DND-41 (cell line): Measurements from ENCODE around the gene GALNTL6.

Source experiments
- ATAC-seq: fragments of 200-7000 bp; cut with Tn5 transposase; 3 replicates; pipeline ENCODE4 v1.9.1; 2021; ENCODE audit warnings: low read depth; ENCODE audit not compliant: insufficient read depth
- DNase-seq: peaks from one replicate; pipeline ENCODE4 v3.0.0-alpha.2; 2020
- H2AFZ ChIP-seq: 2 replicates; pipeline ENCODE4 v1.6.0; 2012; ENCODE audit warnings: low read depth, low read length
- H3K27ac ChIP-seq: 2 replicates; pipeline ENCODE4 v1.5.1; 2012; ENCODE audit warnings: low read length, inconsistent platforms
- H3K27me3 ChIP-seq: fragments of 200-600 bp; sonication (generic); 2 replicates; pipeline ENCODE4 v1.6.0; 2012; ENCODE audit warnings: low read length, mild to moderate bottlenecking, inconsistent platforms; ENCODE audit not compliant: insufficient read depth, poor library complexity
- H3K36me3 ChIP-seq: 2 replicates; pipeline ENCODE4 v1.5.1; 2012; ENCODE audit warnings: low read length, inconsistent platforms; ENCODE audit not compliant: insufficient read depth
- H3K4me1 ChIP-seq: 2 replicates; pipeline ENCODE4 v1.5.1; 2012; ENCODE audit warnings: mild to moderate bottlenecking, low read length; ENCODE audit not compliant: insufficient read depth
- H3K4me2 ChIP-seq: 2 replicates; pipeline ENCODE4 v1.6.0; 2012; ENCODE audit warnings: mild to moderate bottlenecking, moderate library complexity, low read length, inconsistent platforms; ENCODE audit not compliant: insufficient read depth
- H3K4me3 ChIP-seq, 2 experiments: fragments of 200-600 bp in 1 of 2; shearing (Covaris generic) in 1 of 2; 2 replicates each; pipeline ENCODE4 v1.5.1; 2012 to 2016; ENCODE audit warnings: inconsistent platforms in 2 of 2, low read length in 2 of 2, mild to moderate bottlenecking in 2 of 2, low read depth in 1 of 2, moderate library complexity in 1 of 2
- H3K79me2 ChIP-seq: 2 replicates; pipeline ENCODE4 v1.6.0; 2012; ENCODE audit warnings: low read length, inconsistent platforms; ENCODE audit not compliant: insufficient read depth
- H3K9ac ChIP-seq: 2 replicates; pipeline ENCODE4 v1.6.0; 2012; ENCODE audit warnings: low read depth, mild to moderate bottlenecking, inconsistent platforms, low read length, moderate library complexity
- H3K9me3 ChIP-seq: 2 replicates; pipeline ENCODE4 v1.5.1; 2012; ENCODE audit warnings: low read length, moderate library complexity, mild to moderate bottlenecking, inconsistent platforms; ENCODE audit not compliant: insufficient read depth, severe bottlenecking
- H4K20me1 ChIP-seq: 2 replicates; pipeline ENCODE4 v1.6.0; 2012; ENCODE audit warnings: low read length; ENCODE audit not compliant: insufficient read depth
- CTCF ChIP-seq: IDR thresholded peaks from 2 replicates; pipeline ENCODE4 v1.5.1; 2012; ENCODE audit warnings: borderline replicate concordance, low read length, moderate library complexity, mild to moderate bottlenecking; ENCODE audit not compliant: poor library complexity, severe bottlenecking; ENCODE audit errors: extremely low read depth
- EZH2 ChIP-seq: IDR thresholded peaks from 3 replicates; pipeline ENCODE4 v1.6.1; 2012; ENCODE audit warnings: borderline replicate concordance, low read depth, mild to moderate bottlenecking, moderate library complexity, low read length, inconsistent platforms; ENCODE audit not compliant: severe bottlenecking

The GALNTL6 gene

GRCh38 chr4:171812665-171813525 is at the start of gene GALNTL6:
Gene GALNTL6 (plus strand): TSS chr4:171813404.
- no peak within 1 kb of the TSS for H3K4me2 ChIP-seq
- no peak within 1 kb of the TSS for H3K27ac ChIP-seq
- no peaks in the 10 kb centered on the region for H3K4me1 ChIP-seq
- no peaks in the 10 kb centered on the region for H3K79me2 ChIP-seq
- no peaks in the 10 kb centered on the region for H3K9me3 ChIP-seq
- TF ChIP-seq EZH2, result no peak
- no peak for TF ChIP-seq CTCF
- no peak within 1 kb of the TSS for H3K9ac ChIP-seq
- no peak within 1 kb of the TSS for H3K4me3 ChIP-seq
- no peak for ATAC-seq
- H3K27me3 ChIP-seq, result no peaks in the 10 kb centered on the region
- H3K36me3 ChIP-seq, result no peaks in the 10 kb centered on the region
- no peak for DNase-seq
- H4K20me1 ChIP-seq, result no peaks in the 10 kb centered on the region
- no peak within 1 kb of the TSS for H2AFZ ChIP-seq

GRCh38 chr4:171765514-171765913 is 47.7 kb upstream of the GALNTL6 start:
- Histone ChIP-seq H3K79me2 (no peaks in the 10 kb centered on the region), H3K4me2 (no peak overlapping the region), H3K4me3 (no peak overlapping the region), H3K4me1 (no peaks in the 10 kb centered on the region), H4K20me1 (no peaks in the 10 kb centered on the region), H3K36me3 (no peaks in the 10 kb centered on the region), H3K9ac (no peak overlapping the region), H3K27ac (no peak overlapping the region), H2AFZ (no peak overlapping the region), H3K9me3 (no peaks in the 10 kb centered on the region), H3K27me3 (no peaks in the 10 kb centered on the region)
- no peak for TF ChIP-seq EZH2
- ATAC-seq, result no peak
- no peak for DNase-seq

- ATAC-seq, result no peak
Measured at GRCh38 chr4:171774642-171775190, 38.5 kb upstream of the GALNTL6 start.

More at GRCh38 chr4:171774642-171775190, 38.5 kb upstream of the GALNTL6 start:
- Histone ChIP-seq H2AFZ (no peak overlapping the region), H3K27ac (no peak overlapping the region), H3K9ac (no peak overlapping the region), H3K4me1 (no peaks in the 10 kb centered on the region), H3K27me3 (no peaks in the 10 kb centered on the region), H3K79me2 (no peaks in the 10 kb centered on the region), H3K36me3 (no peaks in the 10 kb centered on the region), H3K4me3 (no peak overlapping the region), H3K4me2 (no peak overlapping the region), H3K9me3 (no peaks in the 10 kb centered on the region), H4K20me1 (no peaks in the 10 kb centered on the region)
- TF ChIP-seq CTCF, result no peak
- no peak for TF ChIP-seq EZH2
- no peak for DNase-seq
